K562 (cell line): ENCODE measurements around the gene NVL. TPM values are rescaled to one million over a fixed set of nuclear protein-coding genes. Genes with fewer than 3 reads are reported as not detected.

Experiments
- CBX1 ChIP-seq: sonication (generic); IDR thresholded peaks from 2 replicates; pipeline ENCODE4 v1.6.1; 2016; ENCODE audit warnings: antibody characterized with exemption, low read depth, mild to moderate bottlenecking
- CREM ChIP-seq: IDR thresholded peaks from 2 replicates; pipeline ENCODE4 v1.6.1; 2014; ENCODE audit warnings: antibody characterized with exemption, low read depth
- CTBP1 ChIP-seq: fragments of 450-650 bp; IDR thresholded peaks from 2 replicates; pipeline ENCODE4 v1.6.1; 2016; ENCODE audit warnings: borderline replicate concordance
- E2F5 ChIP-seq: sonication (generic); formaldehyde crosslinking; IDR thresholded peaks from 2 replicates; pipeline ENCODE4 v1.8.0; 2022; ENCODE audit warnings: mild to moderate bottlenecking, missing genetic modification reagents
- GTF2E2 ChIP-seq: fragments of 200-800 bp; sonication (Bioruptor generic); IDR thresholded peaks from 2 replicates; pipeline ENCODE4 v1.6.1; 2016; ENCODE audit warnings: missing genetic modification characterization, missing compliant biosample characterization
- GTF2F1 ChIP-seq: IDR thresholded peaks from 2 replicates; pipeline ENCODE4 v1.6.1; 2011; ENCODE audit warnings: low read depth, low read length, improper control_type of control experiment
- HMG20B ChIP-seq: fragments of 250-450 bp; sonication (Bioruptor Pico); IDR thresholded peaks from 2 replicates; pipeline ENCODE4 v1.5.0; 2021; ENCODE audit warnings: mild to moderate bottlenecking
- MBD2 ChIP-seq: sonication (generic); IDR thresholded peaks from 2 replicates; pipeline ENCODE4 v1.6.1; 2016; ENCODE audit warnings: low read depth, borderline replicate concordance
- NKRF ChIP-seq: fragments of 450-650 bp; IDR thresholded peaks from 2 replicates; pipeline ENCODE4 v1.6.1; 2016; ENCODE audit warnings: borderline replicate concordance
- NR1H2 ChIP-seq: sonication (generic); formaldehyde crosslinking; IDR thresholded peaks from 2 replicates; pipeline ENCODE4 v1.4.0; 2020; ENCODE audit warnings: mild to moderate bottlenecking, missing genetic modification reagents
- NR2C1 ChIP-seq, 2 experiments: fragments of 450-650 bp; IDR thresholded peaks; 2 replicates each; pipeline ENCODE4 v1.6.1; 2017; ENCODE audit warnings: mild to moderate bottlenecking in 2 of 2, antibody characterized with exemption in 1 of 2, inconsistent platforms in 1 of 2, missing compliant biosample characterization in 1 of 2, missing genetic modification characterization in 1 of 2
- POLR2AphosphoS5 ChIP-seq: IDR thresholded peaks from 2 replicates; pipeline ENCODE4 v1.6.1; 2011; ENCODE audit warnings: mild to moderate bottlenecking, low read depth, low read length, moderate library complexity; ENCODE audit not compliant: control insufficient read depth, insufficient read depth
- POLR2B ChIP-seq: fragments of 450-650 bp; IDR thresholded peaks from 2 replicates; pipeline ENCODE4 v1.6.1; 2018; ENCODE audit warnings: low read depth; ENCODE audit not compliant: partially characterized antibody
- TBL1XR1 ChIP-seq, 2 experiments: IDR thresholded peaks; 2 replicates each; pipeline ENCODE4 v1.6.1; 2012; ENCODE audit warnings: improper control_type of control experiment in 2 of 2, low read length in 2 of 2, mild to moderate bottlenecking in 1 of 2
- XRCC5 ChIP-seq: fragments of 200-400 bp; formaldehyde crosslinking; IDR thresholded peaks from 2 replicates; pipeline ENCODE4 v1.6.1; 2017; ENCODE audit warnings: low read depth, mild to moderate bottlenecking, low read length
- polyA plus RNA-seq, 8 experiments: library from polyadenylated mRNA; depleted of rRNA in 4 of 8; stranded (reverse) in 5 of 8; unstranded in 3 of 8; fragments of >200 nt; fragmentation: Nextera tagmentation in 2 of 8; fragmentation: Illumina TruSeq in 1 of 8; extraction: Ambion mirVana in 2 of 8; extraction: Trizol in 1 of 8; gene quantifications; 2 replicates each; pipeline versions ENCODE4 v1.2.1 to v1.2.3, GENCODE V29; 2011 to 2014; ENCODE audit warnings: inconsistent platforms in 1 of 8, missing spikeins in 1 of 8
- total RNA-seq, 7 experiments: library from RNA; depleted of rRNA in 6 of 7; stranded (reverse); fragments of >200 nt in 6 of 7; fragmentation: Illumina TruSeq in 2 of 7; extraction: Trizol in 2 of 7; gene quantifications; 2 replicates each; pipeline versions ENCODE4 v1.2.1 to v1.2.3, GENCODE V29; 2011 to 2021; ENCODE audit warnings: low replicate concordance in 1 of 7
- TF ChIP-seq, protein P1 (sequence below), 2 experiments: fragments of 200-800 bp in 1 of 2; sonication (Bioruptor generic) in 1 of 2; sonication (generic) in 1 of 2; formaldehyde crosslinking in 1 of 2; IDR thresholded peaks in 1 of 2; conservative IDR thresholded peaks in 1 of 2; 2 replicates each; pipeline versions ENCODE4 v1.5.0 to v1.6.1; 2016 to 2020; ENCODE audit warnings: missing compliant biosample characterization in 1 of 2, missing genetic modification characterization in 1 of 2, missing genetic modification reagents in 1 of 2
- TF ChIP-seq, protein P2 (sequence below), 2 experiments: fragments of 450-650 bp; conservative IDR thresholded peaks; 2 replicates each; pipeline ENCODE4 v1.6.1; 2017; ENCODE audit warnings: mild to moderate bottlenecking in 2 of 2, moderate library complexity in 2 of 2
- TF ChIP-seq, protein P3 (sequence below): sonication (generic); formaldehyde crosslinking; IDR thresholded peaks from 2 replicates; pipeline ENCODE4 v1.5.0; 2020; ENCODE audit warnings: missing genetic modification reagents

Gene NVL
- total and polyA plus RNA-seq, 9 of the 15 experiments (the other 6 are each of a cell fraction or from before 2014, with no cell fraction given) = 32.5 to 86.6 (median 62.9) TPM

DNA sequence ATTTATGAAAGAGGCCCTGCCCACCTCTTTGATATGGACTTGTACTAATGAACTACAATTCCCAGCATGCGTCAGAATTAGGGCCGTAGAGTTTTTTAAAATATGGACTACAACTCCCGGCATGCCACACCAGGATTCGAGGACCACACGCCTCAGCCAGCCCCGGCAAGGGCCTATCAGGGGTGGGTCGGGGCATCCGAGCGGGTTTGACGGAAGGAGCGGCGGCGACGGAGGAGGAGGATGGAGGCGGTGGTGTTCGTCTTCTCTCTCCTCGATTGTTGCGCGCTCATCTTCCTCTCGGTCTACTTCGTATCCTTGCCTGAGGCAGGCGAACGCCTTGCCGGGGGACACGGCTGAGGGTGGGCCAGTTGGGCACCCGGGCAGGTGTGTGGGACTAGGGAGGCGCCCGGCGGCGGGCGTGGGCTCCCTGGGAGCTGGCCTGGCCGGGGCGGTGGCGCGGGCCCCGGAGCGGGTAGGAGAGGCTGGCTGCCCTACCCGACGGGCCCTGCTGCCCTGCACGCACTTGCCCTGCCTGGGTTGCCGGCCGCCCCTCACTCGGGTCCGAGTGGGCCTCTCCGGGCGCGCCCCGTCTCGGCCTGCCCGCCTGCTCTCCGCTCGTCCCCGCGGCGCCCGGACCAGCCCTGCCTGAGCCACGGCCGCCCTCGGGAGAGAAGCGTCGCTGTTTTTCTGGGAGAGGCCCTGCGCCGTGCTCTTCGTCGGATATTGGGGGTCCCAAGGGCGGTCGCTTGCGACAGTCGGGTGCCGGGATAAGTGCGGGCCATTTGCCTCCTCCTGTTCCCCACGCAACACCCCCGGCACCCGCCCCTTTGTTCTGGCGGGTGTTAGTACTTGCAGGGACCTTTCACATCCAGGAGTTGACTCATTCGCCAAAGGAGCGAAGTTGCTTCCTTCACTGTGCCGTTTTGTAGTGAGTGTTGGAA is 27.0 kb upstream of the NVL start, which contains the start of gene CNIH4 (continued):
- TF ChIP-seq E2F5 (CRISPR knock-in tag) (peak; percentile 85; the same call in 1 of the 2 replicates), POLR2B (peak; percentile 69), CREM (peak; percentile 85), NR1H2 (CRISPR knock-in tag) (0 out of 2 replicates have a peak, but pooled peaks have one; percentile 12), CTBP1 (peak; percentile 91), GTF2E2 (tag) (peak; percentile 14; the same call in 1 of the 2 replicates), NR2C1 (IDR thresholded peaks at IDR 0.05) (0 out of 2 replicates have a peak, but pooled peaks have one; percentile 23), NR2C1 (tag; IDR thresholded peaks at IDR 0.05) (peak; percentile 86), MBD2 (peak; percentile 66), CBX1 (peak; percentile 70; the same call in 1 of the 2 replicates), POLR2AphosphoS5 (peak; percentile 70), HMG20B (CRISPR knock-in tag) (no peak), XRCC5 (no peak), GTF2F1 (peak; percentile 4; the same call in 1 of the 2 replicates), NKRF (peak; percentile 61), TBL1XR1 (IDR thresholded peaks at IDR 0.05; ENCODE audit: low read length in 2 of 2) (peak in 1 of 2 experiments; percentile 49; a peak in 1 of 4 replicates)
- TF ChIP-seq, protein P1, sequence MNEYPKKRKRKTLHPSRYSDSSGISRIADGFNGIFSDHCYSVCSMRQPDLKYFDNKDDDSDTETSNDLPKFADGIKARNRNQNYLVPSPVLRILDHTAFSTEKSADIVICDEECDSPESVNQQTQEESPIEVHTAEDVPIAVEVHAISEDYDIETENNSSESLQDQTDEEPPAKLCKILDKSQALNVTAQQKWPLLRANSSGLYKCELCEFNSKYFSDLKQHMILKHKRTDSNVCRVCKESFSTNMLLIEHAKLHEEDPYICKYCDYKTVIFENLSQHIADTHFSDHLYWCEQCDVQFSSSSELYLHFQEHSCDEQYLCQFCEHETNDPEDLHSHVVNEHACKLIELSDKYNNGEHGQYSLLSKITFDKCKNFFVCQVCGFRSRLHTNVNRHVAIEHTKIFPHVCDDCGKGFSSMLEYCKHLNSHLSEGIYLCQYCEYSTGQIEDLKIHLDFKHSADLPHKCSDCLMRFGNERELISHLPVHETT (CRISPR knock-in tag; conservative IDR thresholded peaks at IDR 0.05 in 1 of 2, IDR thresholded peaks at IDR 0.05 in 1 of 2) = peak in 1 of 2 experiments; percentile 79; a peak in 1 of 4 replicates
- TF ChIP-seq, protein P2, sequence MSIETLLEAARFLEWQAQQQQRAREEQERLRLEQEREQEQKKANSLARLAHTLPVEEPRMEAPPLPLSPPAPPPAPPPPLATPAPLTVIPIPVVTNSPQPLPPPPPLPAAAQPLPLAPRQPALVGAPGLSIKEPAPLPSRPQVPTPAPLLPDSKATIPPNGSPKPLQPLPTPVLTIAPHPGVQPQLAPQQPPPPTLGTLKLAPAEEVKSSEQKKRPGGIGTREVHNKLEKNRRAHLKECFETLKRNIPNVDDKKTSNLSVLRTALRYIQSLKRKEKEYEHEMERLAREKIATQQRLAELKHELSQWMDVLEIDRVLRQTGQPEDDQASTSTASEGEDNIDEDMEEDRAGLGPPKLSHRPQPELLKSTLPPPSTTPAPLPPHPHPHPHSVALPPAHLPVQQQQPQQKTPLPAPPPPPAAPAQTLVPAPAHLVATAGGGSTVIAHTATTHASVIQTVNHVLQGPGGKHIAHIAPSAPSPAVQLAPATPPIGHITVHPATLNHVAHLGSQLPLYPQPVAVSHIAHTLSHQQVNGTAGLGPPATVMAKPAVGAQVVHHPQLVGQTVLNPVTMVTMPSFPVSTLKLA (conservative IDR thresholded peaks at IDR 0.05) = peak; percentile 51 to 82
- TF ChIP-seq, protein P3, sequence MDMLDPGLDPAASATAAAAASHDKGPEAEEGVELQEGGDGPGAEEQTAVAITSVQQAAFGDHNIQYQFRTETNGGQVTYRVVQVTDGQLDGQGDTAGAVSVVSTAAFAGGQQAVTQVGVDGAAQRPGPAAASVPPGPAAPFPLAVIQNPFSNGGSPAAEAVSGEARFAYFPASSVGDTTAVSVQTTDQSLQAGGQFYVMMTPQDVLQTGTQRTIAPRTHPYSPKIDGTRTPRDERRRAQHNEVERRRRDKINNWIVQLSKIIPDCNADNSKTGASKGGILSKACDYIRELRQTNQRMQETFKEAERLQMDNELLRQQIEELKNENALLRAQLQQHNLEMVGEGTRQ (CRISPR knock-in tag) = 0 out of 2 replicates have a peak, but pooled peaks have one; percentile 1
